HAP-1 (cell line): ENCODE data around the gene RRP1.
"Not testable (repeated sequence)": the region's sequence is repeated elsewhere in the genome, so short reads cannot be mapped to it uniquely, and the experiment has no call there.

Experiments
- DNase-seq, 2 experiments: peaks; one replicate each; pipeline ENCODE4 v3.0.0-alpha.2; 2016 to 2020; ENCODE audit warnings: low spot score in 2 of 2
- H3K27me3 ChIP-seq: fragments of 250-450 bp; sonication (Bioruptor Pico); 2 replicates; pipeline ENCODE4 v1.5.1; 2020; ENCODE audit warnings: low read depth, mild to moderate bottlenecking, moderate library complexity
- H3K36me3 ChIP-seq: fragments of 250-450 bp; sonication (Bioruptor Pico); replicated peaks from 2 replicates; pipeline ENCODE4 v1.5.1; 2020; ENCODE audit warnings: mild to moderate bottlenecking
- H3K4me1 ChIP-seq: fragments of 250-450 bp; sonication (Bioruptor Pico); 2 replicates; pipeline ENCODE4 v1.5.1; 2020; ENCODE audit warnings: mild to moderate bottlenecking
- H3K4me3 ChIP-seq: fragments of 250-450 bp; sonication (Bioruptor Pico); 2 replicates; pipeline ENCODE4 v1.5.1; 2020; ENCODE audit warnings: mild to moderate bottlenecking, moderate library complexity
- H3K9me3 ChIP-seq: fragments of 250-450 bp; sonication (Bioruptor Pico); 2 replicates; pipeline ENCODE4 v1.5.1; 2020; ENCODE audit warnings: mild to moderate bottlenecking, moderate library complexity
- in situ Hi-C: fragments of 300-500 bp; cut with MboI; formaldehyde crosslinking; loops from 3 replicates; pipeline ENCODE4 v1.14.3; 2020; ENCODE audit warnings: low sequenced_read_pairs, inconsistent platforms, mixed read lengths

RRP1 gene

DNA sequence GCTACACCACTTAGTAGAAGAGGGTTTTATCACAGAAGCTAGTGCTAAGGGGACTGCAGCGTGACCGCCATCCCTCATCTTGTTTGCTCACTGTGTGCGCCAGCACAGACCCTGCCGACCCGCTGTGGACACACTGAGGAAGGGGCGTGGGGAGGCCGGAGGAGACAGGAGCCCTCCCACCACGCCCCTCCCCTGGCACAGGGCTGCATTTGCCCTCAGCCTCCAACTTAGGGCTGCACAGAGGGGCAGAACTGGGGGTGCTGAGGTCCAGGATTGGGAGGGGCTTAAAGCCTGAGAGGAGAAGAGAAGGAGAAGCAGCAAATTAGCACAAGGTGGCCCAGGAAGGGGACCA is 37.2 kb downstream of the RRP1 start:
- H3K4me3 ChIP-seq, result no peak overlapping the region
- no peaks in the 10 kb centered on the region for H3K4me1 ChIP-seq
- no peaks in the 10 kb centered on the region for H3K9me3 ChIP-seq
- H3K36me3 ChIP-seq, result no peaks in the 10 kb centered on the region
- in situ Hi-C loops, result loop anchor here (10.0 kb wide), 1 partner anchor 118 kb away; no protein-coding TSS in a partner anchor
- no peak for DNase-seq
- no peaks in the 10 kb centered on the region for H3K27me3 ChIP-seq

DNA sequence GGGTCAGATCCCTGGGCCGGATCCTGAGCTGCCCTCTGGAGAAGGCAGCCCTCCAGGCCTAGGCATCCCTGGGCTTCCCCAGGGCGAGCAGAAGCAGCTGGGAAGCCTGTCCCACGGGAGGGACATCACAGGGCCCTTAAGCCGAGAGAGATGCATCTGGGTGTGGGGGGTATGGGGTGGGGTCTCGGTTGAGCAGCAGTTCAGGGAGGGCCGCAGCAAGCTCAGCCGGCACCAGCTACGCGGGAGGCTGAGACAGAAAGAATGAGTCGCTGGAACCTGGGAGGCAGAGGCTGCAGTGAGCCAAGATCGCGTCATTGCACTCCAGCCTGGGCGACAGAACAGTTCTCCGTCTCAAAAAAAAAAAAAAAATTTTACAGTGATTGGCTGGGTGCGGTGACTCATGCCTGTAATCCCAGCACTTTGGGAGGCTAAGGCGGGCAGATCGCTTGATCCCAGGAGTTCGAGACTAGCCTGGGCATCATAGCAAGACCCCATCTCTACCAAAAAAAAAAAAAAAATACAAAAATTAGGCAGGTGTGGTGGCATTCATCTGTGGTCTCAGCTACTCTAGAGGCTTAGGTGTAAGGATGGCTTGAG is 37.7 kb downstream of the RRP1 start:
- Histone ChIP-seq H3K4me3 (no peak overlapping the region), H3K36me3 (no peaks in the 10 kb centered on the region), H3K27me3 (no peaks in the 10 kb centered on the region), H3K4me1 (no peaks in the 10 kb centered on the region), H3K9me3 (no peaks in the 10 kb centered on the region)
- no peak for DNase-seq
- in situ Hi-C loops, result loop anchor here (10.0 kb wide), 1 partner anchor 118 kb away; no protein-coding TSS in a partner anchor

DNA sequence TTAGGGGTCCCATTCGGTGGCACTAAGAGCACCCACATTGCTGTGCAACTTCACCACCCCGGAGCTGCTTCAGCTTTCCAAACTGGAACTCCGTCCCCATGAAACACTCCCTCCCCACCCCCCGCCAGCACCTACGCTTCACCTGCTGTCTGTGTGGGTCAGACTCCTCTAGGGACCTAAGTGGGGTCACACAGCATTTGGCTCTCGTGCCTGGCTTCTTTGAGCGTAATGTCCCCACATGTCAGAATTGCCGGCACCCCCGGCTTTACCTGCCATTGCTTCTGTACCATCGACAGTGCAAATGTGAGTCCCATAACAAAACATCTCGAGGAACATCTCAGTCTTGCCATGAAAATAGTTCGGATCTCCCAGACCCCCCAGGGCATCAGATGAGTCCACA is 39.8 kb downstream of the RRP1 start:
- in situ Hi-C loops, result loop anchor here (10.0 kb wide), 1 partner anchor 116 kb away; no protein-coding TSS in a partner anchor
- H3K4me3 ChIP-seq, result no peak overlapping the region
- peaks cover 5% of the 10 kb centered on the region for H3K9me3 ChIP-seq
- H3K36me3 ChIP-seq, result no peaks in the 10 kb centered on the region
- H3K27me3 ChIP-seq, result no peaks in the 10 kb centered on the region
- DNase-seq, result no peak
- H3K4me1 ChIP-seq, result no peaks in the 10 kb centered on the region

DNA sequence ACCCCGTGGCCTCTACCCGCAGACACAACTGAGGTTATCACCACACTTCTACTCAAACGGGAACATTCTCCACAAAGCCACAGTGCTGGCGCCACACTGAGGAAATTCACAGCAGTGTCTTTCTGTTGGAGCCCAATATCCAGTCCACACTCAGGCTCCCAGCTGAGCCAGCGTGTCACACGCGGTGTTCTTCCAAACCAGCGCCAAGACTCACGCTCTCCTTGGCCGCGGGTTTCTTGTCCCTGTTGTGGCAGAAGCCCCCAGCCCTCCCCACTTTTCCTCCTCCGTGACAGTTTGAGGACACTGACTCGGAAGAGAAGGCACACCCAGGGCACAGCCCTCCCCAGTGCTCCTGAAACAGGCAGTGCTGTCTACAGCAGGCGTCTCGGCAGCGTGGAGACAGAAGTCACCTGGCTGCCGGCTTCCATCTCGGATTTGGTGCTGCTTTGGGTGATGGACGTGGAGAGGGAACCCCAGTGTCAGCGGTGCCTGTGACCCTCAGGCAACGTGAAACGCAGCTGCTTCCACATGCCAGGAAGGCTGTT is 40.3 kb downstream of the RRP1 start:
- Histone ChIP-seq H3K36me3 (no peaks in the 10 kb centered on the region), H3K4me3 (no peak overlapping the region), H3K4me1 (no peaks in the 10 kb centered on the region), H3K9me3 (peaks cover 5% of the 10 kb centered on the region), H3K27me3 (no peaks in the 10 kb centered on the region)
- in situ Hi-C loops, result loop anchor here (10.0 kb wide), 1 partner anchor 115 kb away; no protein-coding TSS in a partner anchor
- DNase-seq, result no peak

DNA sequence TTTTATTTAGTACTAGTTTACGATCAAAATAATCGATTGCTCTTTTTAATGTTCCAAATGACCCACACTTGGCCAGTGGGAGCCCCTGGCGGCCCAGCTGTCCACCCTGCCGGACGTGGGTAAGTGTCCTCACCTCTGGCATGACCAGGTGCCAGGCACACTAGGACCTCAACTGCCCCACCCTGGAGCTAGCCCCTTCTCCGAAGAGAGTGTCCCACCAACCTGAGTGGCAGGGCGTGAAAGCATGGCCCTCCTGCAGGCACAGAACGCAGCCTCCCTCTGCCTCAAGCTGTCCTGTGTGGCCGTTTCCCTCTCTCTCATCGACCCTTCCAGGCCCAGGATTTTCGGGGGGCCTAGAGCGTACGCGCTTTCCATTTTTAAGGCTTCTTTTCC is 42.8 kb downstream of the RRP1 start:
- no peaks in the 10 kb centered on the region for H3K27me3 ChIP-seq
- no peaks in the 10 kb centered on the region for H3K36me3 ChIP-seq
- DNase-seq, result no peak
- in situ Hi-C loops, result no loop called here
- H3K4me3 ChIP-seq, result no peak overlapping the region
- no peaks in the 10 kb centered on the region for H3K4me1 ChIP-seq
- peaks cover 5% of the 10 kb centered on the region for H3K9me3 ChIP-seq

DNA sequence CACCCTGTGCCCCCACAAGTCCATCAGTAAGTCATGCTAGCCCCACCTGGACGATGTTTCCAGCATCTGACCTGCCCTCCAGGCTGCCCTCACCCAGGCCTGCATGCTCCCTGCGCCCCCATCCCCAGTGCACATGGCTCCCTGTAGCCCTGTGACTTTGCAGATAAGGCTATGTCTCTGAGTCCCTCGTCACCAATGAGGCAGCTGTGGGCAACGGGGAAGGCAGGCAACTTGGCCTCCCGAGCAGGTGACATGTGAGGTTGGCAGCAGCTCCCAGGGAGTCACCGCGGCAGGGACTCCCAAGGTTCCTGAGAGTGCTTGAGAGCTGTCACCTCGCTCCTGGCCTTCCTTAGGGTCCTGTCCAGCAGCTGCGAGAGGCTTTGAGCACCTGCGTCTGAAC is 43.3 kb downstream of the RRP1 start:
- no peak overlapping the region for H3K4me3 ChIP-seq
- no peaks in the 10 kb centered on the region for H3K4me1 ChIP-seq
- H3K36me3 ChIP-seq, result no peaks in the 10 kb centered on the region
- H3K27me3 ChIP-seq, result no peaks in the 10 kb centered on the region
- in situ Hi-C loops, result no loop called here
- DNase-seq, result no peak
- H3K9me3 ChIP-seq, result peaks cover 5% of the 10 kb centered on the region

DNA sequence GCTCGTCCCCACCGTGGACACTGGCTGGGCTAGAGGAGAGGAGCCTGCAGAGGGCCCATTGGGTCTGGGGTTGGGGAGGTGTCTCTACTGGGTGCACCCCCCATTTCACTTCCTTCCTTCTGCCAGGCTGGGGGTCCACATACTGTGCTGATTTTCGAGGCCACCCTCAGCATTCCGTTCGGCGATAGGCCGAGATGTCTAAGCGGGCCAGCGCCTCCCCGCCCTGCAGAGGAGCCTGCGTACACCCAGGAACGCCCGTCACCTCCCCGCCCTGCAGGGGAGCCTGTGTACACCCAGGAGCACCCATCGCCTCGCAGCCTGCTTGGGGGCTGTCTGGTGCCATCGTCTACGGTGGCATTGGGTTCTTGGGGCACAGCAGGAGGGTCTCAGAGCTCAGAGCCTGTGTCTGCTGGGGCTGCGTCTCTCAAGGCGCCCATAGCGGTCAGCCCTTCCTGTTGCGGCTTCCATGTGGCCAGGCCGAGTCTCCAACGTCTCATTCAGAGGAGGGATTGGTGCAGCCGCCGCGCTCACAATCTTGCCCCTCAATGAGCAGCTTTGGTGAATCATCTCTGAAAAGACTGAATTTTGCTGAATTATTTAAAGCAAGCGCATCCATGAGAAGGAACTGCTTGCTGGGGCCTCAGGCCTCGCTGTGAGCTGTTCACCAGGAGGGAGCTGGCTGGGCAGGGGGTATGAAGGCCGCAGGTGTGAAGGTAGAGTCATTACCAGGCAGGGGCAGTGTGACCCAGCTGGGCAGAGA is 44.9 kb downstream of the RRP1 start:
- in situ Hi-C loops, result no loop called here
- H3K36me3 ChIP-seq, result no peaks in the 10 kb centered on the region
- H3K4me1 ChIP-seq, result no peaks in the 10 kb centered on the region
- H3K4me3 ChIP-seq, result no peak overlapping the region
- H3K9me3 ChIP-seq, result peaks cover 5% of the 10 kb centered on the region
- no peaks in the 10 kb centered on the region for H3K27me3 ChIP-seq
- no peak for DNase-seq

DNA sequence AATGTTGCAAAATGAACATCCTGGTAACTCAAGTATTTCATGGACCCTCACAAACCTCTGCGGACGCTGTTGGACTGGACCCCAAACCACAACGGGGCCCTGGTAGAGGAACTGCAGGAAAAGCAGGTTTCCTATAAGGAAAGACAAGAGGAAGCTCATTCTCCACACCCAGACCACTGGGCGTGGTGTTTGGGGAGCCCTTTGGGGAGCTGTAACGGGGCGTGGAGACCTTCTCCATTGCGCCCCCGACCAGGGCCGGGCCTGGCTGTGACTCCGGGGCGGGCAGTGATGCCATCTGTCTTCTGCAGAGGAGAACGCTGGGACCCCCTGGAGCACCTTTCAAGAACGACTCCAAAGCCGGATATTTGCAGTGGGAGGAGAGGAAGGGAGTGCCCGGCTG is 45.7 kb downstream of the RRP1 start:
- no peaks in the 10 kb centered on the region for H3K36me3 ChIP-seq
- H3K4me1 ChIP-seq, result no peaks in the 10 kb centered on the region
- no peak overlapping the region for H3K4me3 ChIP-seq
- DNase-seq, result no peak
- in situ Hi-C loops, result no loop called here
- no peaks in the 10 kb centered on the region for H3K27me3 ChIP-seq
- H3K9me3 ChIP-seq, result peaks cover 5% of the 10 kb centered on the region

DNA sequence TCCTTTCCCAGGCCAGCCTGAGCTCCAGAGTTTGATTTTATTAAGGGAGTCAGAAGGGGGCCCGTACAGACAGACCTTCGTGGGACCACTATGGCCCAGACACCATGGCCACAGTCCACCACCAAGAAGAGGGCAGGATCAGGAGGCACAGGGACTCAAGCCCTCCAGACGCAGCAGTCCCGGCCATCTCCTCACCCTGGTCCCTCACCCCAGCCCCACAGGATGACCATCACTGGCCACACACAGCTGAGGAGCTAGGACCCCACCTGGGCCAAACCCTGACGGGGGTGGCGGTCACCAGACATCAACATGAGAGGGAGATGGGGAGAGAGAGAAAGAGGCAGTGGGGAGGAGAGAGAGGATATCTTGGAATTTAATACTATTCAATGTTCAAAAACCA is 46.5 kb downstream of the RRP1 start:
- Histone ChIP-seq H3K36me3 (no peaks in the 10 kb centered on the region), H3K4me1 (no peaks in the 10 kb centered on the region), H3K9me3 (peaks cover 5% of the 10 kb centered on the region), H3K27me3 (no peaks in the 10 kb centered on the region), H3K4me3 (no peak overlapping the region)
- no peak for DNase-seq
- in situ Hi-C loops, result no loop called here

DNA sequence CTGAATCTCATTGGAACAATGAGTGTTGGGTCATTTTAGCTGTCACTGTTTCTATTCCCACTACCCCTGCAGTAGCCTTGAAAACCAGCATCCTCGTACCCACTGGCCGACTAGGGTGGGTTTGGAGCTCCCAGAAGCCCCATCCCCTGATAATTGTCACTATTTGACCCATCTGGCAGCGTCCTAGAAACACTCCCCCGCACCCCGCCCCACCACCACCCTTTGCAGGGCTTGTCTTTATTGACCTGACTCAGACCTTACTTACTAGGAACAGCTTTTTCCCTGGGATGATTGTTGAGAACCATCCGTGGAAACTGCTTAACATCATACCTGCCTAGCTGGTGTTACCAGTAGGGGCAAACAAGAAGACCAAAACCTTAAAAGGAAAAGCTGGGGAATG is 47.2 kb downstream of the RRP1 start:
- in situ Hi-C loops, result no loop called here
- H3K9me3 ChIP-seq, result peaks cover 5% of the 10 kb centered on the region
- H3K4me1 ChIP-seq, result no peaks in the 10 kb centered on the region
- no peaks in the 10 kb centered on the region for H3K36me3 ChIP-seq
- H3K4me3 ChIP-seq, result no peak overlapping the region
- DNase-seq, result no peak
- no peaks in the 10 kb centered on the region for H3K27me3 ChIP-seq

DNA sequence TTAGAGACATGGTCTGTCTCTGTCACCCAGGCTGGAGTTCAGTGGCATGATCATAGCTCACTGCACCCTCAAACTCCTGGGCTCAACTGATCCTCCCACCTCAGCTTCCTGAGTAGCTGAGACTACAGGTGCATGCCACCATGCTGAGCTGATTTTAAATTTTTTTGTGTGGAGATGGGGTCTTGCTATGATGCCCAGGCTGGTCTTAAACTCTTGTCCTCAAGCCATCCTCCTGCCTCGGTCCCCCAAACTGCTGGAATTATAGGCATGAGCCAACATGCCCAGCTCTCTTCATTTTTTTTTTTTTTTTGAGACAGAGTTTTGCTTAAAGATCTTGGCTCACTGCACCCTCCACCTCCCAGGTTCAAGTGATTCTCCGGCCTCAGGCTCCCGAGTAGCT is 50.9 kb downstream of the RRP1 start:
- no peaks in the 10 kb centered on the region for H3K4me1 ChIP-seq
- H3K36me3 ChIP-seq, result no peaks in the 10 kb centered on the region
- no peak overlapping the region for H3K4me3 ChIP-seq
- DNase-seq, result no peak
- in situ Hi-C loops, result no loop called here
- H3K27me3 ChIP-seq, result no peaks in the 10 kb centered on the region
- no peaks in the 10 kb centered on the region for H3K9me3 ChIP-seq

DNA sequence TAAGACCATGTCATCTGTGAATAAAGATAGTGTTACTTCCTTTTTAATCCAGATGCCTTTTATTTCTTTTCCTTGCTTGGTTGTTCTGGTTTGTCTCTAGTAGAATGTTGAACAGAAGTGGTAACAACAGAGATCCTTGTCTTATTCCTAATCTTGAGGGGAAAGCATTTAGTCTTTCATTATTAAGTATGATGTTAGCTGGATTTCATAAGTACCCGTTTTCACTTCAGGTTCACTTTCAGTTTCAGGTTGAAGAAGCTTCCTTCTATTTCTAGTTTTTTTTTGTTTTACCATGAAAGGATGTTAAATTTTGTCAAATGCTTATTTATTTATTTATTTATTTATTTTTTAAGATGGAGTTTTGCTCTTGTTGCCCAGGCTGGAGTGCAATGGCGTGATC is 53.4 kb downstream of the RRP1 start:
- Histone ChIP-seq H3K9me3 (no peaks in the 10 kb centered on the region), H3K4me1 (no peaks in the 10 kb centered on the region), H3K4me3 (no peak overlapping the region), H3K27me3 (no peaks in the 10 kb centered on the region), H3K36me3 (no peaks in the 10 kb centered on the region)
- in situ Hi-C loops, result no loop called here
- no peak for DNase-seq

DNA sequence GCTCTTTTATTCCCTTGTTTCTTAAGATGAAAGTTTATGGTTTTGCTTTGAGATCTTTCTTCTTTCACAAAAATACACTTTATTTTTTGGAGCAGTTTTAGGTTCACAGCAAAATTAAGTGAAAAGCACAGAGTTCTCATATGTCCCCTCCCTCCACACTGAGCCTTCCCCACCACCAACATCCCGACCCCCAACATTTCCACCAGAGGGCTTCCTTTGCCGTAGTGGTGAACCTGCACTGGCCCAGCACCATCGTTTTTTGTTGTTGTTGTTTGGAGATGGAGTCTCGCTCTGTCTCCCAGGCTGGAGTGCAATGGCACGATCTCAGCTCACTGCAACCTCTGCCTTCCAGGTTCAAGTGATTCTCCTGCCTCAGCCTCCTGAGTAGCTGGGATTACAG is 55.5 kb downstream of the RRP1 start:
- H3K4me3 ChIP-seq, H3K4me1 ChIP-seq, in situ Hi-C loops, H3K9me3 ChIP-seq, H3K27me3 ChIP-seq, DNase-seq, H3K36me3 ChIP-seq: not testable (repeated sequence)

DNA sequence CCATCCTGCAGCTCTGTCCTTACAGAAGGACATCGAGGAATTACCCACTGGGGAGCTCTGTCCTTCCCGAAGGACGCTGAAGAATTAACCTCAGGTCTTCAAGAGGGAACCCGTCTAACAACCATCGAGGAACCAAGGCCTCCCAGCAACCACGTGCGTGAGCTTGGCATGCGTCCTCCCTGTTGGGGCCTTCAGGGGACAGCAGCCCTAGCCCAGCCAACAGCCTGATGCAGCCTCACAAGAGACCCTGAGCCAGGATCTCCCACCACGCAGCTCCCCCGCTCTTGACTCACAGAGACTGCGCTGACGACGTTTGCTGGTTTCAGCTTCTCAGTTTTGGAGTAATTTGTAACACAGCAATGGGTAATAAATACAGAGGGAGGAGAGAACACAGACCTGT is 56.0 kb downstream of the RRP1 start:
- Histone ChIP-seq H3K36me3 (no peaks in the 10 kb centered on the region), H3K27me3 (no peaks in the 10 kb centered on the region), H3K4me1 (no peaks in the 10 kb centered on the region), H3K9me3 (no peaks in the 10 kb centered on the region), H3K4me3 (no peak overlapping the region)
- DNase-seq, result no peak
- in situ Hi-C loops, result no loop called here
